ENCODE results near the gene NKX6-1.

NKX6-1 gene

GRCh38 chr4:84529169-84529751, 30.2 kb upstream of the NKX6-1 start:
- H3K4me3 ChIP-seq (ENCODE audit: low read depth, low read length): no peak overlapping the region
- no peak for DNase-seq (ENCODE audit: low read depth)
- TF ChIP-seq, protein P1, sequence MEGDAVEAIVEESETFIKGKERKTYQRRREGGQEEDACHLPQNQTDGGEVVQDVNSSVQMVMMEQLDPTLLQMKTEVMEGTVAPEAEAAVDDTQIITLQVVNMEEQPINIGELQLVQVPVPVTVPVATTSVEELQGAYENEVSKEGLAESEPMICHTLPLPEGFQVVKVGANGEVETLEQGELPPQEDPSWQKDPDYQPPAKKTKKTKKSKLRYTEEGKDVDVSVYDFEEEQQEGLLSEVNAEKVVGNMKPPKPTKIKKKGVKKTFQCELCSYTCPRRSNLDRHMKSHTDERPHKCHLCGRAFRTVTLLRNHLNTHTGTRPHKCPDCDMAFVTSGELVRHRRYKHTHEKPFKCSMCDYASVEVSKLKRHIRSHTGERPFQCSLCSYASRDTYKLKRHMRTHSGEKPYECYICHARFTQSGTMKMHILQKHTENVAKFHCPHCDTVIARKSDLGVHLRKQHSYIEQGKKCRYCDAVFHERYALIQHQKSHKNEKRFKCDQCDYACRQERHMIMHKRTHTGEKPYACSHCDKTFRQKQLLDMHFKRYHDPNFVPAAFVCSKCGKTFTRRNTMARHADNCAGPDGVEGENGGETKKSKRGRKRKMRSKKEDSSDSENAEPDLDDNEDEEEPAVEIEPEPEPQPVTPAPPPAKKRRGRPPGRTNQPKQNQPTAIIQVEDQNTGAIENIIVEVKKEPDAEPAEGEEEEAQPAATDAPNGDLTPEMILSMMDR (IDR thresholded peaks at IDR 0.05; ENCODE audit: control insufficient read depth, extremely low read depth, insufficient read depth): peak; percentile 56; the same call in 1 of the 2 replicates

DNA sequence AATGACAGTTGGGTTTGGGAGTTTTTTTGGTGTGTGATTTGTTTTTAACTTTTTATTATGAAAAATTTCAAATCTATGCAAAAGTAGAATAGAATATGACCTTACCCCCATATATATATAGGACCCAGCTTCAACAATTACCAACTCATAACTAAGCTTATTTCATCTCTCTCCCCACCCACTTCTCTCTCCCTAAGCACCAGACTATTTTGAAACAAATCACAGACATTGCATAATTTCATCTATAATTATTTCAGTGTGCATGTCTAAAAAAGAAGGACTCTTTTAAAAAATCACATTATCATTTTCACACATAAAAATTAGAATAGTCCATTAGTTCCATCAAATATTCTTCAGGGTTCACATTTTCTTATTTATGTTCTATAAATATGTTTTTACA, 28.3 kb upstream of the NKX6-1 start:
- H3K4me3 ChIP-seq (ENCODE audit: low read depth, low read length): no peak overlapping the region
- no peak for DNase-seq (ENCODE audit: low read depth)
- TF ChIP-seq, protein P1 (IDR thresholded peaks at IDR 0.05; ENCODE audit: control insufficient read depth, extremely low read depth, insufficient read depth): no peak

DNA sequence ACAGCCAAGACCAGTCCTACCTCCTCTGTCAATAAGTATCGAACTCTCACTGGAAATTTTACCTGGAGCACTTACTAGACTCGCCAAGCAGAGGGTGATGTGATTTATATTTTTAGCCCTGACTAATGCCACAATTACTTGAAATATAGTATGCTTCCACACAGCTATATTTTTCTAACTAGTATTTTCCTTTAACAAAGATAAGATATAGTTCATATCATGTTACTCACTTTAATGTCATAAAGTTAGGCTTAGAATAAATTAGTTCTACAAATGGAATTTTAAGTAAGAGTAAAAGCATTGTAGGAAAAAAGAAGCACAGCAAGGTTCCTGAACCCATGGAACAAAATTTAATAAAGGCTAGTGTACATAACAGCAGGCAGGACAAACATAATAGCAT, 16.0 kb upstream of the NKX6-1 start:
- TF ChIP-seq, protein P1 (IDR thresholded peaks at IDR 0.05; ENCODE audit: control insufficient read depth, extremely low read depth, insufficient read depth): no peak
- DNase-seq (ENCODE audit: low read depth): no peak

DNA sequence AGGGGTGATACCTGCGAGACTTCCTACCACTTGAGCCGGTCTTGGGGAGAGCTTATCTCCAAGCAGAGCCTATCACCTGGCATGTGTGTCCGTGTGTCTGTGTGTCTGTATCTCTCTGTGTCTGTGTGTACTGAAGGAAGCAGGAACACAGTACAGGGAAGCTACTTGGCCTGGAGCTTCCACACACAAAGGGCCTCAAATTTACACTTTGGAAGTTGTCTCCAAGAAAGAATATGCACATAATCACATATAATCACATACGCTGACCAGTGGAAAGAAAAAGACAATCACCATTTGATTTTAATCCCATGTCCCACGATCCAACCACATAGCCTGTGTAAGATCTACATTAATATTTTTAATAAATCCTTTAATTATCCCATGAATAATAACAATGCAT, 13.2 kb upstream of the NKX6-1 start:
- TF ChIP-seq, protein P1 (IDR thresholded peaks at IDR 0.05; ENCODE audit: control insufficient read depth, extremely low read depth, insufficient read depth): no peak
- no peak for DNase-seq (ENCODE audit: low read depth)
- no peak overlapping the region for H3K4me3 ChIP-seq (ENCODE audit: low read depth, low read length)

More for the DNA sequence above, 16.0 kb upstream of the NKX6-1 start:
- H3K4me3 ChIP-seq (ENCODE audit: low read depth, low read length): no peak overlapping the region

GRCh38 chr4:84511703-84512102, 12.6 kb upstream of the NKX6-1 start:
- TF ChIP-seq, protein P1 (IDR thresholded peaks at IDR 0.05; ENCODE audit: control insufficient read depth, extremely low read depth, insufficient read depth): no peak
- H3K4me3 ChIP-seq (ENCODE audit: low read depth, low read length): no peak overlapping the region
- DNase-seq (ENCODE audit: low read depth): no peak

GRCh38 chr4:84507941-84508340, 8.8 kb upstream of the NKX6-1 start:
- DNase-seq (ENCODE audit: low read depth): no peak
- TF ChIP-seq, protein P1 (IDR thresholded peaks at IDR 0.05; ENCODE audit: control insufficient read depth, extremely low read depth, insufficient read depth): no peak
- no peak overlapping the region for H3K4me3 ChIP-seq (ENCODE audit: low read depth, low read length)

- no peak overlapping the region for H3K4me3 ChIP-seq (ENCODE audit: low read depth, low read length)
- DNase-seq (ENCODE audit: low read depth): no peak
- TF ChIP-seq, protein P1 (IDR thresholded peaks at IDR 0.05; ENCODE audit: control insufficient read depth, extremely low read depth, insufficient read depth): no peak
Observed at GRCh38 chr4:84504821-84505220, 5.7 kb upstream of the NKX6-1 start.

Measured in LNCaP clone FGC (cell line).